ENCODE measurements around the gene TBXAS1.
"Not testable (repeated sequence)": the region's sequence is repeated elsewhere in the genome, so short reads cannot be mapped to it uniquely, and the experiment has no call there.

Gene TBXAS1

DNA sequence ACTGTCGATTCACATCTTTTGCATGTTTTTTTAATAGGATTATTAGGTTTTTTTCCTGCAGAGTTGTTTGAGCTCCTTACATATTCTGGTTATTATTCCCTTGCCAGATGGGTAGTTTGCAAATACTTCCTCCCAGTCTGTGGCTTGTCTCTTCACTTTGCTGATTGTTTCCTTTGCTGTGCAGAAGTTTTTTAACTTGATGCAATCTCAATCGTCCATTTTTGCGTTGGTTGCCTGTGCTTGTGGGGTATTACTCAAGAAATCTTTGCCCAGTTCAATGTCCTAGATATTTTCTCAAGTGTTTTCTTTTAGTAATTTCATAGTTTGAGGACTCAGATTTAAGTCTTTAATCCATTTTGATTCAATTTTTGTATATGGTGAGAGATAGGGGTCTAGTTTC lies 95.4 kb downstream of the TBXAS1 start:
- H3K4me3 ChIP-seq (ENCODE audit: low read depth, low read length): no peak overlapping the region
- H3K9me3 ChIP-seq (ENCODE audit: control insufficient read depth, insufficient read depth, low read depth, low read length): no peaks in the 10 kb centered on the region
- H3K36me3 ChIP-seq (ENCODE audit: control insufficient read depth in 2 of 2, insufficient read depth in 1 of 2, low read length in 2 of 2): no peaks in the 10 kb centered on the region
- ChIA-PET POLR2A (no interaction called here), CTCF (no interaction called here)
- TF ChIP-seq ZFP37 (tag by site-specific recombination; IDR thresholded peaks at IDR 0.05) (no peak), YY1 (tag by site-specific recombination; IDR thresholded peaks at IDR 0.05) (no peak), ZNF610 (tag by site-specific recombination; IDR thresholded peaks at IDR 0.05; ENCODE audit: borderline replicate concordance) (no peak), ZNF184 (tag by site-specific recombination; IDR thresholded peaks at IDR 0.05) (no peak), ZNF654 (tag by site-specific recombination; IDR thresholded peaks at IDR 0.05; ENCODE audit: low read depth) (no peak), ZNF48 (tag by site-specific recombination; IDR thresholded peaks at IDR 0.05) (no peak), SCRT1 (tag by site-specific recombination; IDR thresholded peaks at IDR 0.05; ENCODE audit: borderline replicate concordance) (no peak), ZNF521 (tag by site-specific recombination; IDR thresholded peaks at IDR 0.05) (no peak), ZNF558 (tag by site-specific recombination; IDR thresholded peaks at IDR 0.05) (no peak), MYNN (tag by site-specific recombination; IDR thresholded peaks at IDR 0.05; ENCODE audit: borderline replicate concordance) (no peak), ZNF23 (tag by site-specific recombination; IDR thresholded peaks at IDR 0.05; ENCODE audit: borderline replicate concordance) (no peak)
- TF ChIP-seq, protein P1, sequence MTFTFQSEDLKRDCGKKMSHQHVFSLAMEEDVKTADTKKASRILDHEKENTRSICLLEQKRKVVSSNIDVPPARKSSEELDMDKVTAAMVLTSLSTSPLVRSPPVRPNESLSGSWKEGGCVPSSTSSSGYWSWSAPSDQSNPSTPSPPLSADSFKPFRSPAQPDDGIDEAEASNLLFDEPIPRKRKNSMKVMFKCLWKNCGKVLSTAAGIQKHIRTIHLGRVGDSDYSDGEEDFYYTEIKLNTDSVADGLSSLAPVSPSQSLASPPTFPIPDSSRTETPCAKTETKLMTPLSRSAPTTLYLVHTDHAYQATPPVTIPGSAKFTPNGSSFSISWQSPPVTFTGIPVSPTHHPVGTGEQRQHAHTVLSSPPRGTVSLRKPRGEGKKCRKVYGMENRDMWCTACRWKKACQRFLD (tag by site-specific recombination; IDR thresholded peaks at IDR 0.05): no peak
- TF ChIP-seq, protein P2, sequence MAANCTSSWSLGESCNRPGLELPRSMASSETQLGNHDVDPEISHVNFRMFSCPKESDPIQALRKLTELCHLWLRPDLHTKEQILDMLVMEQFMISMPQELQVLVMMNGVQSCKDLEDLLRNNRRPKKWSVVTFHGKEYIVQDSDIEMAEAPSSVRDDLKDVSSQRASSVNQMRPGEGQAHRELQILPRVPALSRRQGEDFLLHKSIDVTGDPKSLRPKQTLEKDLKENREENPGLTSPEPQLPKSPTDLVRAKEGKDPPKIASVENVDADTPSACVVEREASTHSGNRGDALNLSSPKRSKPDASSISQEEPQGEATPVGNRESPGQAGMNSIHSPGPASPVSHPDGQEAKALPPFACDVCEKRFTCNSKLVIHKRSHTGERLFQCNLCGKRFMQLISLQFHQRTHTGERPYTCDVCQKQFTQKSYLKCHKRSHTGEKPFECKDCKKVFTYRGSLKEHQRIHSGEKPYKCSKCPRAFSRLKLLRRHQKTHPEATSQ (tag by site-specific recombination; IDR thresholded peaks at IDR 0.05): no peak
- no peaks in the 10 kb centered on the region for H3K4me1 ChIP-seq (ENCODE audit: control insufficient read depth, insufficient read depth, low read length)
- H3K27ac ChIP-seq (ENCODE audit: extremely low read depth, low read depth, low read length): no peak overlapping the region

DNA sequence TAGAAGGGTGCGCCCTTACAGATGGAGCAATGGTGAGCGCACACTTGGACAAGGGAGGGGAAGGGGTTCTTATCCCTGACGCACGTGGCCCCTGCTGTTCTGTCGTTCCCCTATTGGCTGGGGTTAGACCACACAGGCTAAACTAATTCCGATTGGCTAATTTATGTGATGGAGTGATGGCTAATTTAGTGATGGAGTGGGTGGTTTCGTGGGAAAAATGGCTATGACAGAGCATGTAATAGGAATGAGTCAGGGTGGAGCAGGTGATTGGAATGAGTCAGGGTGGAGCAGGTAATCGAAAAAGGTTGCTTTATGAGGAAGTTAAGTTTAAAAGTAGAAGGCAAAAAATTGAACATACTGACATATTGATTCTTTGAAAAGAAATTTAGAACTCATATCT lies 100.2 kb downstream of the TBXAS1 start:
- H3K27ac ChIP-seq (ENCODE audit: extremely low read depth, low read depth, low read length); H3K36me3 ChIP-seq (ENCODE audit: control insufficient read depth in 2 of 2, insufficient read depth in 1 of 2, low read length in 2 of 2); CTCF ChIA-PET; H3K4me1 ChIP-seq (ENCODE audit: control insufficient read depth, insufficient read depth, low read length); H3K9me3 ChIP-seq (ENCODE audit: control insufficient read depth, insufficient read depth, low read depth, low read length); H3K4me3 ChIP-seq (ENCODE audit: low read depth, low read length); POLR2A ChIA-PET: not testable (repeated sequence)
- TF ChIP-seq ZNF223 (tag by site-specific recombination; IDR thresholded peaks at IDR 0.05): 0 out of 2 replicates have a peak, but pooled peaks have one; percentile 71

DNA sequence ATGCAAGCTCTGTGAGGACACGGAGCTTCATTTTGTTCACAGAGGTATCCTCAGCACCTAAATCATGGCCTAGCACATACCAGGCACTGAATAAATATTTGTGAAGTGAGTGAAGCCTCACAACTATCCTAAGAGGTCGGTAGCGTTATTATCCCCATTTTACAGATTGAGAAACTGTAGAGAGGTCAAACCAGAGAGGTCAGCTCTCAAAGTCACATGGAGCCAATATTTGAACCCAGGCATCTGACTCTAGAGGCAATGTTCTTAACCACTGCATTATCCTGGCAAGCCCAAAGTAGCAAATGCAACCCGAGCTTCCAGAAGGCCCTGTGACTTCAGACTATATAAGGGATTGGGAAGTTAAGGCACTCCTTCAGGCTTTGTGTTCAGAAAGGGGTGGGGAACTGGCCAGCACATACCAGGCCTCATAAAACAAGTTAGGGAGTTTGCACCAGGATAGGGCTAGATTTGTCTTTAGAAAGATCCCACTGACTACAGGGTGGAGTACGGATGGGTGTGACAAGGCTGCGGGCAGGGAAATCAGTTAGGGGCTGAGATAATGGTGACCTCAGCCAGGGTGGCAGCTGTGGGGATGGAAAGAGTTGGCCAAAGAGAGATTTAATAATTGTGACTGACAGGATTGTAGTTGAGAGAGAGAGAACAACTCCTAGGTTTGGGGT lies 101.4 kb downstream of the TBXAS1 start:
- TF ChIP-seq KLF1 (tag by site-specific recombination; IDR thresholded peaks at IDR 0.05) (peak; percentile 83), ZXDB (tag by site-specific recombination; IDR thresholded peaks at IDR 0.05) (no peak)
- Histone ChIP-seq H3K27ac (ENCODE audit: extremely low read depth, low read depth, low read length) (no peak overlapping the region), H3K36me3 (ENCODE audit: control insufficient read depth in 2 of 2, insufficient read depth in 1 of 2, low read length in 2 of 2) (no peaks in the 10 kb centered on the region), H3K4me3 (ENCODE audit: low read depth, low read length) (no peak overlapping the region), H3K4me1 (ENCODE audit: control insufficient read depth, insufficient read depth, low read length) (no peaks in the 10 kb centered on the region), H3K9me3 (ENCODE audit: control insufficient read depth, insufficient read depth, low read depth, low read length) (no peaks in the 10 kb centered on the region)
- POLR2A ChIA-PET: no interaction called here
- CTCF ChIA-PET: no interaction called here

DNA sequence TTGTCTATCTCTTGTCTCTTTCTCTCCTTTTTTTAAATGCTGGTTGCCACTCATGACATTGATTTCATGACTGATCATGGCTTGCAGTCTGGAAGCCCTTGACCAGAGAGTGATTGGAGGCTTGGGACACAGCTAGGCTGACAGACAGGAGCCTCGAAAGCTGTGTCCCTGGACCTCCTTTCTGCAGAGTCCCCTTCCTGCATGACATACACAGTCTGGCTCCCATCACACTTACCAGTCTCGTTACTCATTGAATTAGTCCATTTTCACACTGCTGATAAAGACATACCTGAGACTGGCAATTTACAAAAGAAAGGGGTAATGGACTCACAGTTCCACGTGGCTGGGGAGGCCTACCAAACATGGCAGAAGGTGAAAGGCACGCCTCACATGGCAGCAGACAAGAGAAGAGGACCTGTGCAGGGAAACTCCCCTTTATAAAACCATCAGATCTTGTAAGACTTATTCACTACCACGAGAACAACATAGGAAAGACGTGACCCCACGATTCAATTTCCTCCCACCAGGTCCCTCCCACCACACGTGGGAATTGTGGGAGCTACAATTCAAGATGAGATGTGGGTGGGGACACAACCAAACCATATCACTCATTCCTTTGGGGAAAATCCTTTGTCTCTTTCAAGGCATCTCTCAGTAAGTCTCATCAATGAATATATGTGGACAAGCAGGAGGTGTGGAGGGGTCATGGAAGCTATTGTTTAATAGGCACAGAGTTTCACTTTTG lies 102.3 kb downstream of the TBXAS1 start:
- H3K36me3 ChIP-seq (ENCODE audit: control insufficient read depth in 2 of 2, insufficient read depth in 1 of 2, low read length in 2 of 2): no peaks in the 10 kb centered on the region
- ChIA-PET POLR2A (no interaction called here), CTCF (no interaction called here)
- H3K27ac ChIP-seq (ENCODE audit: extremely low read depth, low read depth, low read length): no peak overlapping the region
- TF ChIP-seq ZSCAN23 (tag by site-specific recombination; IDR thresholded peaks at IDR 0.05): no peak
- TF ChIP-seq ZFHX2 (tag by site-specific recombination; conservative IDR thresholded peaks at IDR 0.05): 0 out of 2 replicates have a peak, but pooled peaks have one; percentile 25
- peak; percentile 35; the same call in 1 of the 2 replicates for TF ChIP-seq EGR2 (tag by site-specific recombination; IDR thresholded peaks at IDR 0.05; ENCODE audit: low read depth)
- no peak overlapping the region for H3K4me3 ChIP-seq (ENCODE audit: low read depth, low read length)
- H3K9me3 ChIP-seq (ENCODE audit: control insufficient read depth, insufficient read depth, low read depth, low read length): no peaks in the 10 kb centered on the region
- H3K4me1 ChIP-seq (ENCODE audit: control insufficient read depth, insufficient read depth, low read length): no peaks in the 10 kb centered on the region
